Measurements from ENCODE around the gene TBC1D3I. TPM values are rescaled to one million over a fixed set of nuclear protein-coding genes. Genes with fewer than 3 reads are reported as not detected.
A peak's percentile ranks its signal among the peaks of the same experiment; 100 is the strongest.
"Not testable (repeated sequence)": the region's sequence is repeated elsewhere in the genome, so short reads cannot be mapped to it uniquely, and the experiment has no call there.

Gene TBC1D3I
- total RNA-seq, 2 donors from 2014 or later: 0.75 TPM; not detected in 1

GRCh38 chr17:36215406-36216308 is 48.7 kb downstream of the TBC1D3I start:
- H3K4me3 ChIP-seq (ENCODE audit: low read length); H3K4me1 Mint-ChIP-seq; H3K9ac ChIP-seq (ENCODE audit: extremely low read depth, low read length, poor library complexity, severe bottlenecking); H3K27me3 ChIP-seq (ENCODE audit: control insufficient read depth, insufficient read depth, low read length, poor library complexity, severe bottlenecking); H3K4me1 ChIP-seq (ENCODE audit: control insufficient read depth, insufficient read depth, low read length); H3K36me3 ChIP-seq (ENCODE audit: control insufficient read depth, insufficient read depth, low read length); H3K27ac ChIP-seq (ENCODE audit: low read depth, low read length); H3K27ac Mint-ChIP-seq; H3K9me3 ChIP-seq (ENCODE audit: control insufficient read depth, low read length); H3K36me3 Mint-ChIP-seq (ENCODE audit: low read depth); H3K4me3 Mint-ChIP-seq: not testable (repeated sequence)
- peaks cover 19% of the 10 kb centered on the region for H3K27me3 Mint-ChIP-seq (ENCODE audit: insufficient read depth)
- peaks cover 21% of the 10 kb centered on the region for H3K9me3 Mint-ChIP-seq
- 87 to 90% methylated on average over 2 to 7 of the region's 7 CpGs for WGBS, 2 experiments (ENCODE audit: insufficient coverage in 1 of 2, insufficient read length in 1 of 2)
- peak; percentile 38 for DNase-seq

- H3K4me3 Mint-ChIP-seq: no peak overlapping the region
- Histone ChIP-seq H3K4me1 (ENCODE audit: control insufficient read depth, insufficient read depth, low read length) (no peaks in the 10 kb centered on the region), H3K27me3 (ENCODE audit: control insufficient read depth, insufficient read depth, low read length, poor library complexity, severe bottlenecking) (peaks cover 6% of the 10 kb centered on the region), H3K9me3 (ENCODE audit: control insufficient read depth, low read length) (peaks cover 5% of the 10 kb centered on the region), H3K9ac (ENCODE audit: extremely low read depth, low read length, poor library complexity, severe bottlenecking) (no peak overlapping the region), H3K4me3 (ENCODE audit: low read length) (no peak overlapping the region), H3K36me3 (ENCODE audit: control insufficient read depth, insufficient read depth, low read length) (no peaks in the 10 kb centered on the region), H3K27ac (ENCODE audit: low read depth, low read length) (no peak overlapping the region)
- H3K27ac Mint-ChIP-seq: no peak overlapping the region
- peaks cover 21% of the 10 kb centered on the region for H3K9me3 Mint-ChIP-seq
- no peaks in the 10 kb centered on the region for H3K36me3 Mint-ChIP-seq (ENCODE audit: low read depth)
- no peak for TF ChIP-seq CTCF (conservative IDR thresholded peaks at IDR 0.05)
- peaks cover 2% of the 10 kb centered on the region for H3K4me1 Mint-ChIP-seq
- peaks cover 19% of the 10 kb centered on the region for H3K27me3 Mint-ChIP-seq (ENCODE audit: insufficient read depth)
- peak; percentile 14 for DNase-seq
Measured at GRCh38 chr17:36214918-36215317, 49.5 kb downstream of the TBC1D3I start.

- H3K9ac ChIP-seq (ENCODE audit: extremely low read depth, low read length, poor library complexity, severe bottlenecking): no peak overlapping the region
- H3K9me3 Mint-ChIP-seq: peaks cover 9% of the 10 kb centered on the region
- WGBS, 2 experiments (ENCODE audit: insufficient coverage in 1 of 2, insufficient read length in 1 of 2): 85 to 92% methylated on average over 2 to 3 of the region's 3 CpGs
- H3K27ac ChIP-seq (ENCODE audit: low read depth, low read length): no peak overlapping the region
- peaks cover 6% of the 10 kb centered on the region for H3K27me3 ChIP-seq (ENCODE audit: control insufficient read depth, insufficient read depth, low read length, poor library complexity, severe bottlenecking)
- H3K9me3 ChIP-seq (ENCODE audit: control insufficient read depth, low read length): no peaks in the 10 kb centered on the region
- H3K4me1 Mint-ChIP-seq: peaks cover 2% of the 10 kb centered on the region
- H3K36me3 Mint-ChIP-seq (ENCODE audit: low read depth): no peaks in the 10 kb centered on the region
- no peaks in the 10 kb centered on the region for H3K36me3 ChIP-seq (ENCODE audit: control insufficient read depth, insufficient read depth, low read length)
- DNase-seq: peak; percentile 41
- H3K4me3 Mint-ChIP-seq: no peak overlapping the region
- H3K4me3 ChIP-seq (ENCODE audit: low read length): no peak overlapping the region
- no peak overlapping the region for H3K27ac Mint-ChIP-seq
- peaks cover 16% of the 10 kb centered on the region for H3K27me3 Mint-ChIP-seq (ENCODE audit: insufficient read depth)
- no peak for TF ChIP-seq CTCF (conservative IDR thresholded peaks at IDR 0.05)
- H3K4me1 ChIP-seq (ENCODE audit: control insufficient read depth, insufficient read depth, low read length): no peaks in the 10 kb centered on the region
Measured at GRCh38 chr17:36213695-36214094, 50.7 kb downstream of the TBC1D3I start.
